Activated CD4-positive, CD25-positive, alpha-beta regulatory T cell treated with anti-CD3 and anti-CD28 coated beads, Interleukin-2, amount 50 U/mL, for 24 hours (primary cell): ENCODE measurements around the gene SKA3.

Experiments used
- ATAC-seq, 2 donors: fragments of 150-1000 bp; cut with Tn5 transposase; one replicate each; pipeline ENCODE4 v1.10.0; 2021; ENCODE audit warnings: mild to moderate bottlenecking in 1 of 2, moderate library complexity in 1 of 2

SKA3 gene

GRCh38 chr13:21111546-21111945 lies 64.8 kb downstream of the SKA3 start:
- no peak for ATAC-seq

- no peak for ATAC-seq
These were observed 67.2 kb downstream of the SKA3 start for GRCh38 chr13:21109168-21109567.

- no peak for ATAC-seq
These were observed 70.3 kb downstream of the SKA3 start for GRCh38 chr13:21106089-21106488.

DNA sequence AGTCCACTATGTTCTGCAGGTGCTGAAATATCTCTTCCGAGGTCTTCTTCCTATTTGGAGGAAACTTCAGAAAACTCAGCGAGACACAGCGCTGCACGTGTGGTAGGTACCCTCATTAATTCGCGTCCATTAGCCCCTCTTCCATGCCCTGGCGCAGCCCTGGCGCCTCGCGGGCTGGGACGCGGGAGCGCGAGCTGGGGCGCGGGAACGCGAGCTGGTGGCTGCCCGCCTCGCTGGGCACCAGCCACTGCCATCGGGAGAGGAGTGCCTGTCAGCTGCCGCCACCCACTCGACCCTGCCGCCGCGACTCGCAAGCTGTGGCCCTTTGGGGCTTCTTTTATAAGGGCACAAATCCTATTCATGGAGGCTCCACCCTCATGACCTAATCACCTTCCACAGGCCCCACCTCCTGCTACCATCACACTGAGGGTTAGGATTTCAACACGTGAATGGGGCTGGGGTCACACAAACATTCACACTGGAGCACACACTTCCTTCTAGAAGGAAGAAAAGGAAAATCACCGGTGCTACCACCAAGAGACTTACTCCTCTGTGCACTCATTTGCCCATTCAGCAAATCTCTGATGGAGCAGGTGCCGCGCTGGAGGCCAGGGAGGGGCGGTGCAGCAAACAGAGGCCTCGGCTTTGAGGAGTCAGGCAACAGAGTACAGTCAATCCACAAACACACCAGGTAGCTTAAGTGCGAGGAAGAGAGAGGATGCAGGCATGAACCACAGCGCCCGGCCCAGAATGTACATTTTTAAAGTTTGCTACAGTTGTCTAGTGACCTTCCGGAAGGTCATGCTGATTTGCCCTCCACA lies 71.9 kb downstream of the SKA3 start:
- ATAC-seq: no peak
